Glomerular endothelial cell (primary cell): ENCODE measurements around the gene LMTK3. TPM values are rescaled to one million over a fixed set of nuclear protein-coding genes. Genes with fewer than 3 reads are reported as not detected.

Source experiments
- DNase-seq: peaks from one replicate; pipeline ENCODE4 v3.0.0-alpha.2; 2011; ENCODE audit warnings: low read depth, low spot score; ENCODE audit errors: extremely low read depth
- total RNA-seq: library from RNA; depleted of rRNA; stranded (reverse); fragments of >200 nt; gene quantifications from 2 replicates; pipeline ENCODE4 v1.2.3, GENCODE V29; 2015

Gene LMTK3
- total RNA-seq, 1 donor from 2014 or later = not detected

DNA sequence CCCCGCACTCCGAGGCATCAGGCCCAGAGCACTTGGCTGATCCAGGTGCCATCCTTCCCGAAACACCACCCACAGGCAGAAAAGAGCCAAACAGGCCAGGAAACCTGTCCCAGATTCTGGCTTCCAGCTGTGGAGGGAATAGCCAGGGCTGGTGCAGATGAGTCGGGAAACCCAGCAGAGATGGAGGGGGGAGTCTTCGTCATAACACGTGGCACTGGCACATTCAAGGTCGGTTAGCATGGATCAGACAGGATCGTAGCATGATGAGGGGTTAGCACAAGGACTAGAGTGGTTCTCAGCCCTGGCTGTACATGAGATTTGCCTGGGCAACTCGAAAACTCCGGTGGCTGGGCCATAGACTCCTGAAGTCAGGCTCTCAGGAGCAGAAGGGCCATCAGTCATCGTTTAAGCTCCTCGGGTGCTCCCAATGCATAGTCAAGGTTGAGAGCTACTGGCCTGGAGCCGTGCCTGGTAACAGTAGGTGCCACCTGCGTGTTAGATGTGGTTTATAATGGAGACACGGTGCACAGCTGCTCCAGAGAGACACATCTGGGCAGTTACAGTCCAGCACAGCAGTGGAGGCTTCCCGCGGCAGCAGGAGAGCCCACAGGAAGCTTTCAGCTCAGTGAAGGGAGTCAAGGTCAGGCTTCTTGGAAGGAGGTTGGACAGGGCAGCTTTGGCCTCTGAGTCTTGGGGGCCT, 36.1 kb downstream of the LMTK3 start:
- no peak for DNase-seq

DNA sequence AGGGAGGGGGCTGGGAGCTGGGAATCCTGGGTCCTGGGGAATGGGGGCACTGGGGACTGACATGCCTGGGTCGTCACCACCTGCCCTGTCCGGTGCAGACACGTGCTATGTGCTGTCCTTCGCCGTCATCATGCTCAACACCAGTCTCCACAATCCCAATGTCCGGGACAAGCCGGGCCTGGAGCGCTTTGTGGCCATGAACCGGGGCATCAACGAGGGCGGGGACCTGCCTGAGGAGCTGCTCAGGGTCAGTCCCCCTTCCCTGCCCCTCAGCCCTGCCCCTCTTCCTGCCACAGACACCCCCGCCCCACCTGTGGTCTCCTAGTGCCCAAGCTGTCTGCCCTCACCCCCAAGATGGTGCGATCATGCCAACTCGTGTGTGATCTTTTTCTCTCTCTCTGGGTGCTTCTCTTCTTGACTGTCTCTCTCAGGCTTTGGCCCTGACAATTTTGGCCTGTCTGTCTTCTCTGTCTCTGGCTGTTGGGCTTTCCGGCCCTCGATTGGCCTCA, 37.5 kb downstream of the LMTK3 start:
- DNase-seq = no peak

DNA sequence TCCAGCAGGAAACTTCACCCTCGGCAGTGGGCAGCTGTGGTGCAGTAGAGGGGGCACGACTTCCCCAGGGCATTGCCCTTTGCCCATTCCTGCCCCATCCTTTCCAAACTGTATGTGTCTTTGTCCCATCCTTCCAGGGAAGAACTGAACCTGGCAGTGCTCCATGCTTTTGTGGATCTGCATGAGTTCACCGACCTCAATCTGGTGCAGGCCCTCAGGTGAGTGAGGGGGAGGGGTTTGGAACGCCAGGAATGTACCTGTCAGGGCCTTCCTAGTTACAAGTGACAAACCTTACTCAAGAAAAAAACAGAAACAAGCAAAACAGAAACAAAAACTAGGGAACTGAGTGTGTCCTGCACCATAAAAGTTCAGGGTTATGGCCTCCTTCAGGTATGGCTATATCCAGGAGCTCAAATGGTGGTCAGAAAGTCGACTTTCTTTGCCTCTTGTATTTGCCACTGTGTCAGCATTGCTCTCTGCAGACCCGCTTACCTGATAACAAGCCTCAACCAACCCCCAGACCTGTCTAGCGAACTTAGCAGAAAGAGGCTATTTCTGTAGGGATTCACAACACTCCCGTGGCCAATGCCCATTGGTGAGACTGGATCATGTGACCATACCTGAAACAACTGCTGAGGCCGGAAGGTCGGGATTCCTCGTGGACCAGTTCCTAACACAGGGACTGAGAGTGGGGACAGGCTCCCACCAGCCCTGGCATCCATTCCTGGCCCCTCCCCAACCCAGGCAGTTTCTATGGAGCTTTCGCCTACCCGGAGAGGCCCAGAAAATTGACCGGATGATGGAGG, 38.3 kb downstream of the LMTK3 start:
- no peak for DNase-seq

DNA sequence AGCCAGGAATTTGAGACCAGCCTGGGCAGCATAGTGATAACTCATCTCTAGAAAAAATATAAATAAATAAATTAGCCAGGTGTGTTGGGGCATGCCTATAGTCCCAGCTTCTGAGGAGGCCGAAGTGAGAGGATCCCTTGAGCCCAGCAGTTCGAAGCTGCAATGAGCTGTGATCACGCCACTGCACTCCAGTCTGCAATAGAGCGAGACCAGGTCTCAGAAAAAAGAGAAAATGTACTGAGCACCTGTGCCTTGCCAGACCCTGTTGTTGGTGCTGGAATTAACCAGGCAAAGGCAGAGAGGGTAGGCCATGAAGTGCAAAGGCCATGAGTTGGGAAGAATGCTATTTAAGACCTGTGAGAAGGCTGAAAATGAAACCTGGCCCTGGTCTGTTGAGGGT, 39.8 kb downstream of the LMTK3 start:
- no peak for DNase-seq

DNA sequence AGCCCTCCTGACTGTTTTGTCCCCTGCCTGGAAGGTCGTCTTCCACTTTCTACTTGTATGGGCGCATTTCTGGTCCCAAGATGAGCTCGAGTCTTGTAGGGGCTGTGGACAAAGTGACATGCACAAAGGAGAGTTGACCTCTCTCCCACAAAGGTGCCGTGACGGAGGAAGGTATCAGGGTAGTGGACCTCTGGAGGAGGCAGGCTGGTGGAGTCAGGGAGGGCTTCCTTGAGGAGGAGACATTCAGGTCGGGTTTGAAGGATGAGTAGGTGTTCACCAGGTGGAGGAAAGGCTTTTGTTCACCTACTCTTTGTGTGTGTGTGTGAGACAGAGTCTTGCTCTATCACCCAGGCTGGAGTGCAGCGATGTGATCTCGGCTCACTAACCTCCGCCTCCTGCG, 40.8 kb downstream of the LMTK3 start:
- DNase-seq = no peak

DNA sequence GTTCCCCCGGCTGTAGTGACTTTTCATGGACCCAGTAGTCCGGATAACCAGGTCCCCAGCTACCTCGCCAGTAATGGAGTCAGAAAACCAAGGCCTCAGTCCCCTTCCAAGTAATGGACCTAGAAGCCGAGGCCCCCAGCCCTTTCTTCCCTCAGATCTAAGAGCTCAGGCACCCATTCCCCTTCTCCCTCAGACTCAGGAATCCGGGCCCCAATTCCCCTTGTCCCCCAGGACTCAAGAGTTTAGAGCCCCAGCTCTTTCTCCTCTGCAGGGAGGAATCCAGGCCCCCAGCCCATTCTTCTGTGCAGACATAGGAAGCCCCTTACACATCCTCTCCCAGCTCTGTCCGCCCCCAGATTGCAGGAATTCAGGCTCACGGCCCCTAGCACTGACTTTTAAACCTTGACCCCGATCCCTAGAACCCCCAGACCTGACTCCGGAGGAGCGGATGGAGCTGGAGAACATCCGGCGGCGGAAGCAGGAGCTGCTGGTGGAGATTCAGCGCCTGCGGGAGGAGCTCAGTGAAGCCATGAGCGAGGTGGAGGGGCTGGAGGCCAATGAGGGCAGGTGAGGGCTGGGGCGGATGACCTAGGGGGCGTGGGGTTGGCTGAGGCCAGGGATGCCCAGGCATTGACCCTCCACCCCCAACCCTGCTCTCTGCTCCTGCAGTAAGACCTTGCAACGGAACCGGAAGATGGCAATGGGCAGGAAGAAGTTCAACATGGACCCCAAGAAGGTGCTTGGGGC, 41.5 kb downstream of the LMTK3 start:
- DNase-seq = no peak

DNA sequence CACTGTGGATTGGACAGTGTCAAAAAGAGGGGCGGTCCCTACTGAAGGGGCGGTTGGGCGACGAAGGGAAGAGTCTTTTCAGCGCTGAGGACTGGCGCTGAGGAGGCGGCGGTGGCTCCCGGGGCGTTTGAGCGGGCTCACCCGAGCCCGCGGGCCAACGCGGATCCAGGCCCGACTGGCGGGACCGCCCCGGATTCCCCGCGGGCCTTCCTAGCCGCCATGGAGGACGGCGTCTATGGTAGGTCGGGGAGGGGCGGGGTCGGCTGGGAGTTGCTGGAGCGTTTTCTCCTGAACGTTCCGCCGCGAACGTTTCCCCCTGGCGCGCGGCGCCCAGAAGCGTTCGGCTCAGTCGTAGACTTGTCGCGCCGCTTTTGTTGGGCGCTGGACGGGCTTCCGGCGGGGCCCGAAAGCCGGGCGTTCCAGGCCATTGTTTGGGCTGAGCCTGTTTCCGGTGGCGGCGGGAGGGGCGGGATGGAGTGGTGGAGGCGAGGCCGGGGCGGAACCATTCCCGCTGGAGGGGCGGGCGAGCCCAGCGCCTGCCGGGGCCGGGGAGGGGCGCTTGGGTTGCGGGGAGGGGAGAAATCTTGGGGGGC, 42.2 kb downstream of the LMTK3 start, which contains the start of gene CYTH2:
CYTH2 (plus strand) TSS at position 81 of the 593 bp plus-strand sequence; CDS start at position 220, 139 bp downstream.
- no peak for DNase-seq

DNA sequence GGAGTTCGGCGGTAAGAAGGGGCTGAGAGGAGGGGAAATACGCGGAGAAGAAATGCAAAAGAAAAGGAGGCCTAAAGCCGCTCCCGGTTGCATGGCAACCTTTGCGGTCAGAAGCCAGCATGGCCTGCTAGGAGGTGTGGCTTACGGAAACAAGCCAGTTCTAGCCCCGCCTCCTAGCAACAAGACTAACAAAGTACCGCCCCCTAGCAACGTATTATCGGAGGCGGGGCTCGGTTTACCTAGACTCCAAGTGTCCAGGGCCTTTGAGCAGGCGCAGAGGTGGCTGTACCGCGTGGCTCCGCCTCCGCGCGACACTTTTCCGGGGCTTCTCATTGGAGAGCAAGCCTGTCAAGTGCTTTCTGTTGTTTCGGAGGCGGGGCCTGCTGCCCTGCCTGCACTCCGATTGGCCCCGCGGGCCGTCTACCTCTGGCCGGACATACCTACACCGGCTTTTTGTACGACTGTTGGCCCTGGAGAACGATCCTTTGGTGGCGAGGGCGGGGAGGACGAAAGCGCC, 42.8 kb downstream of the LMTK3 start:
- DNase-seq = peak; percentile 99

DNA sequence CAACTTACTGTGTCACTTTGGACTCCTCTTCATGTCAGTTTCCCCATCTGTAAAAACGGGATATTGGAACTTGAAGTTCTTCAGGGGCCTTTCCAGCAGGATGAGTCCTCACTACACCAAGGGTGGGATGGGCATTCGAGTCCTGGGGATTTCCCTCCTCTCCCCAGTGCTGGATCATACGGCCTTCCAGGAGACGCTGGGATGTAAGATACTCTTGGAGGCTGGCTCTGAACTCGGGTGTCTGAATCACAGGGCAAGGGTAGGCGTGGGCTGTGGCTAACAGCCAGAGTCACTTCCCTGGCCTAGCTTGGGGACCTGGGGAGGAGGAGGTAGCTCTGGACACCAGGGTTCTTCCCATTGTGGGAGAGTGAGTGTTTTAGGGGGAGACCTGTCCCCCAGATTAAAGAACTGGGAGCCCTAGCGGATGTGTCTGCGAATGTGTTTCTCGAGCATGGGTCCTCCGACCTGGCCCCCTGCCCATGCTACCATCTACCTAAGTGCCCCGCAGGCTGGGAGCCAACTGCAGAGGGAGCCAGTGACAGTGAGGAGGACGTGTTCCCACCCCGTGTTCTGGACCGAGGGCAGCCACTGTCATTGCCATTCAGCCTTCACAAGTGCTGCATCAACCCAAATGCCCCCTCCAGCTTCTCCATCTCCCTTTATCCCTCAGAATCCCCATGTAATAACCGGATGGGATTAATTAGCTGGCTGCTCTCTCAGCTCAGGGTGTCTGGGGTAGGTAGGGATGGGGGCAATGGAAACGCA, 44.9 kb downstream of the LMTK3 start:
- DNase-seq = no peak

DNA sequence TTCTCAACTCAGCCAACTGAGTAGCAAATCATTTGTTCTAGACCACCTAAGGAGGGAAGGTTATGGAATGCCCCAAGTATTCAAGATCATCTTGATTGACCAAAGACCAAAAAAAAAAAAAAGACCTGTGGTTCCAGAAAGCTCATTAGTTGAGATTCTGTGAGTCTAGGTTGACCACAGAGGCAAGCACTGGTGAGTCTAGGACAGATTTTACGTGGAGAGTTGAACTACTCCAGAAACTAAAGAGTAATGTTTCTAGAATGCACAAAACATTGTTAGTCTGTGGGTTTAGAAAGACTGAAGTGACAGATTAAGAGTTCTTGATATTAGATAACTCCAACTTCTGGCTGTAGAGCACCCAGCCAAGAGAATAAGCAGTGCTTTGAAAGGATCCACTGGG, 46.4 kb downstream of the LMTK3 start:
- DNase-seq = no peak

DNA sequence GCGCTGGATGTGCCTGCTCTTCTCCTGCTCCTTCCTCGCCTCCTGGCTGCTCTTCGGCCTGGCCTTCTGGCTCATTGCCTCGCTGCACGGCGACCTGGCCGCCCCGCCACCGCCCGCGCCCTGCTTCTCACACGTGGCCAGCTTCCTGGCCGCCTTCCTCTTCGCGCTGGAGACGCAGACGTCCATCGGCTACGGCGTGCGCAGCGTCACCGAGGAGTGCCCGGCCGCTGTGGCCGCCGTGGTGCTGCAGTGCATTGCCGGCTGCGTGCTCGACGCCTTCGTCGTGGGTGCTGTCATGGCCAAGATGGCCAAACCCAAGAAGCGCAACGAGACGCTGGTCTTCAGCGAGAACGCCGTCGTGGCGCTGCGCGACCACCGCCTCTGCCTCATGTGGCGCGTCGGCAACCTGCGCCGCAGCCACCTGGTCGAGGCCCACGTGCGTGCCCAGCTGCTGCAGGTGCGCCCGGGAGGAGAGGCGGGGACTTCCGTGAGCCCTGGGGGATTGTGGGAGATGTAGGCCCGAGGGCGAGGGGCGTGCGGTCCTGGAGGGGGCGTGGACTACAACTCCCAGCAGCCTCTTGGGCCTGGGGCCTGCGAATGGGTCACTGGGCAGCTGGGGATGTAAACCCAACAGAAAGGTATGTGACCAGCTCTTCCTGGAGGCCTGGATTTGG, 49.5 kb downstream of the LMTK3 start:
- DNase-seq = no peak

DNA sequence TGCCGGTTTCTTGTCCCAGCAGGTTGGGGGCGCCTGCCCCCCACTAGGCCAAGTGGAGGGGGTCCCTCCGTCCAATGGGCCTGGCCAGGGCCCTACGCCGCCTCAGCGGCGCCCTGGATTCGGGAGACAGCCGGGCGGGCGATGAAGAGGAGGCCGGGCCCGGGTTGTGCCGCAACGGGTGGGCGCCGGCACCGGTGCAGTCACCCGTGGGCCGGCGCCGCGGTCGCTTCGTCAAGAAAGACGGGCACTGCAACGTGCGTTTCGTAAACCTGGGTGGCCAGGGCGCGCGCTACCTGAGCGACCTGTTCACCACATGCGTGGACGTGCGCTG, 50.0 kb downstream of the LMTK3 start:
- DNase-seq = no peak

DNA sequence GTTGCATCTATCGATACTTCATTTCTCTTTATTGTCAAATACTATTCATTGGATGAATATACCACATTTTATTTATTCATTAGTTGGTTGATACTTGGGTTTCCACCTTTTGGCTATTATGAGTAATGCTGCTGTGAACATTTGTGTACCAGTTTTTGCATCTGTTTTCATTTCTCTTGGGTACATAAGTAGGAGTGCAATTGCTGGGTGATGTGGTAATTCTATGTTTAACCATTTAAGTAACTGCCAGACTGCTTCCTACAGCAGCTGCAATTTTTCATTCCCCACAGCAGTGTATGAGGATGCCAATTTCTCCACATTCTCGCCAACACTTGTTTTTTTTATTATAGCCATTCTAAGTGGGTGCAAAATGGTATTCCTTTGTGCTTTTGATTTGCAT, 53.6 kb downstream of the LMTK3 start:
- no peak for DNase-seq

DNA sequence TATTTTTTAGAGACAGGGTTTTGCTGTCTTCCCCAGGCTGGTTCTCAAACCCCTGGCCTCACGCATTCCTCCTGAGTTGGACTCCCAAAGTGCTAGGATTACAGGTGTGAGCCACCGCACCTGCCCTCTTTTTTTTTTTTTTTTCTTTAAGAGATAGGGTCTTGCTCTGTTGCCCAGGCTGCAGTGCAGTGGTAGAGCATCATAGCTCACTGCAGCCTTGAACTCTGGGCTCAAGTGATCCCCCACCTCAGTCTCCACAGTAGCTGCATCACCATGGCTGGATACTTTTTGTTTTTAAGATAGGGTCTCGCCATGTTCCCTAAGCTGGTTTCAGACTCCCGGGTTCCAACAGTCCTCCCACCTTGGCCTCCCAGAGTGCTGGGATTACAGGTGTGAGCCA, 54.8 kb downstream of the LMTK3 start:
- no peak for DNase-seq

DNA sequence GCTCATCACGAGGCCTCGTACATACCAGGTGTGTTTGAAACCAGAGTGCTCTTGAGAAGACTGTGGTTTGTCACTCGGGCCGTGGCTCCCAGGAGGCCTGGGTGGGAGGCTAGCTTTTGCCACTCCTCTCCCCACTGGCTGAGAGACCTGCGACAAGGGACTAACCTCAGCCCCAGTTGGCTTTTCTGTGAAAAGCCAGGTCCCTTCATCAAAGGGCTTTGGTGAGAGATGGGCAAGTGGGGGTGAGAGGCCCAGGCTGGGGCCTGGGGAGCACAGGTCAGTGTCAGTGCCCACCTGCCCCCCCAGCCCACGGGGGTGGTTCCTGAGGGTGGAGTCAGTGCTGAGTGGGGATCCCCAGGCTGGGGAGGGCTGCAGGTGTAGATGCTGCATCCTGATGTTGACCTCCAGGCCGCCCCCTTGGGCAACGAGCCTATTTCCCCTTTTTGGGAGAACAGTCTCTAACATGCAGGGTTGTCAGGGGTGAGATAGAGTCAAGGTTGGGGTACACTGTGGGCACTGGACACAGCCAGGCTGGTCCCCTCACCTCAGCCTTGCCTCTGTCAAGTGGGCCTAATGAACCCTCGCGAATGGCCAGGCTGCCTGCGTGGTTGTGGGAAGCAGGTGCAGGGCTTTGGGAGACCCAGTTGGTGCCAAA, 55.6 kb downstream of the LMTK3 start:
- no peak for DNase-seq

DNA sequence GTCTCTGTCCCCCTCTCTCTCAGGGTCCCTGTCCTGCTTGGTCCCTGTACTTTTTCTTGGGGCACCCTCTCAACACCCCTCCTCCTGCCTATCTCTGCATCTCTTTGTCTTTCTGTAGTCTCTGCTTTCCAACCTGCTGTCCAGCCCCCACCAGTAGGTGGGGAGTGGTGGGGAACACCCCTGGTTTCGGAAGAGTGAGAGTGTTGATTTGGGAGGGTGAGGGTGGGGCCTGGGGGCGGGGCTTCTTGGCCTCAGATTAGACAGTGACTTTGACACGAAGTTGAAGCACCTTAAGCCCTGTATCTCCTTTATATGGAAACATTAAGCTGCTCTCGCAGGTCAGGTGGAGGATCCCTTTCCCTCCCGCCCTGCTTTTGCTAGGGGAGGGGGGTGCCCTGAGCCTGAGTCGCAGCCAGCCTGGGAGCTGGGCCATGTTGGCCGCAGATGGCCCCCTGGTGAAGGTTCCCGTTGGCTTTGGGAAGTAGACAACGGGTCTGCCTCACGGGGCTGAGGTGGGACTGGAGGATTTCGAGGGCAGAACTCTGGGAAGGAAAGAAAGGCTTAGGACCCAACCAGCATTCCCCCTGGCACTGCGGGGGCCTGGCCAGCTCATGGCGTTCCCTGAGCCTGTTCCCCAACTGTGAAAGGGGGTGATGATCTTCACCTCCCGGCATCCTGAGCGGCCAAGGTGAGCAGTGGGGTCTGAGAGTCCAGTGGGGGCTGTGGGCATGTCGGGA, 56.3 kb downstream of the LMTK3 start, which contains the start of gene KCNJ14:
KCNJ14 (plus strand) TSS at position 404 of the 737 bp plus-strand sequence. CDS start 6,151 bp downstream, outside the sequence.
- DNase-seq = no peak

DNA sequence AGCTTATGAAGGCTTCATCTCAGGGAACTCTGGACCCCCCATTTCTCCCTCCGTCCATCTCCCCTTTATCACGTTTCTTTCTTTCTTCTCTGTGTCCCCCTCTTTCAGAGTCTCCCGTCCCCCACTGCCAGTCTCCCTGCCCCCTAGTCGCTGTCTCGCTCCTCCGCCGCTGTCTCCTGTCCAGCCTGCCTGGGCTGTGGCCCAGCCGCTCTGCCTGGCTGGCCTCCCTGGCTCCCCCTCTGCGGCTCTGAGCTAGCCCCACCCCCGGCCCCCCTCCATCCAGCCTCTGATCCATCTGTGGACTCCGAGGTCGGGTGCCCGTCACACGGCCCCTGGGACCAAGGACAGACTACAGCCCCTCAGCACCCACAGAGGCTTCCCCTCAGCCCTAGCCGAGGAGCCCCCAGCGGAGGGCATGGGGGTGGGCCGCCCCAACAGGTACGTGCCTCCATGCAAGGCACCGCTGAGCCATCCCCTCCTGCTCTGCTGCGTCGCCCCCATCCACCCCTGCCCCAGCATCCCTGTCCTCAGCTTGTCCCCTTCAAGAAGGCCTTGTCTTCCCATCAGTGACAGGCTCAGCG, 57.4 kb downstream of the LMTK3 start:
- no peak for DNase-seq
